ENCODE results near the gene ANKRD13B.

ANKRD13B gene

GRCh38 chr17:29594519-29595090, 1.7 kb downstream of the ANKRD13B start:
- no peak for DNase-seq (ENCODE audit: low spot score)

DNA sequence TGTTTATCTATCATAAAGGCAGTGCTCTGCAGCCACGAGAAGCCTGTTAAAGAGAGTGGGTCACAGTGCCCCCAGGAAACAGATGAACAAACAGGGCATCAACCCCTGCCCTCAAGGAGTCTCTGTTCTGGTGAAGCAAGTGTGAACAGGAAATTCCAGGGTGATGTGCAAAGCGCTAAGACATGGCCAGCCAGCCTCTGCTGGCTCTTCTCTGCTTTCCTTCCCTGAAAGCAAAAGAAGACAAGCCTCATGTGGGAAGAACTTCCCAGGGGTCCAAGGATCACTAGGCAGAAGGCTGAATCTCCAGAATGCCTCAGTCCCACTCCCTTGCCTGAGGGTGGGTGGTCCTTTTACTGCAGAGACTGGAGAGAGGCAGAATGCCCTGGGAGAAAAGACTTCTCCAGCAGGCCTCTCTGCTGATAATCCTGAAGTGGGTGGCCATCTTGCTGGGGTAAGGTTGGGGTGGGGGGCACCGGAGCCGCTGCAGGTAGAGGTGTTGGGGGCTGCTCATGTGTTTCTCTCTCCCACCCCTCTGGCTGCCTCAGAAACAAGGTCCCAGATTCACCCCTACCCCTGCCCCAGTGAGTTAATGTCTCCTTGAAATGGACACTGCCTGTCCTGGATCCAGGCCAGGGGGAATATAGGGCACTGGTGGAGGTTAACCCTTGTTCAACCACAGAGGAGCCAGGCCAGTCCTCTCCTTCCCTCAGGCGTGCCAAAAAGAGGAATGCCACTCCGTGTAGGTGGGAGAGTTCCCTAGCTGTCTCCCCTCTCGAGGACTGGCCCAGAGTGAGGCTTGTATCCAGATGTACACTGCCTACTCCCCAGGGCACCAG, 2.4 kb downstream of the ANKRD13B start:
- DNase-seq (ENCODE audit: low spot score), result no peak

DNA sequence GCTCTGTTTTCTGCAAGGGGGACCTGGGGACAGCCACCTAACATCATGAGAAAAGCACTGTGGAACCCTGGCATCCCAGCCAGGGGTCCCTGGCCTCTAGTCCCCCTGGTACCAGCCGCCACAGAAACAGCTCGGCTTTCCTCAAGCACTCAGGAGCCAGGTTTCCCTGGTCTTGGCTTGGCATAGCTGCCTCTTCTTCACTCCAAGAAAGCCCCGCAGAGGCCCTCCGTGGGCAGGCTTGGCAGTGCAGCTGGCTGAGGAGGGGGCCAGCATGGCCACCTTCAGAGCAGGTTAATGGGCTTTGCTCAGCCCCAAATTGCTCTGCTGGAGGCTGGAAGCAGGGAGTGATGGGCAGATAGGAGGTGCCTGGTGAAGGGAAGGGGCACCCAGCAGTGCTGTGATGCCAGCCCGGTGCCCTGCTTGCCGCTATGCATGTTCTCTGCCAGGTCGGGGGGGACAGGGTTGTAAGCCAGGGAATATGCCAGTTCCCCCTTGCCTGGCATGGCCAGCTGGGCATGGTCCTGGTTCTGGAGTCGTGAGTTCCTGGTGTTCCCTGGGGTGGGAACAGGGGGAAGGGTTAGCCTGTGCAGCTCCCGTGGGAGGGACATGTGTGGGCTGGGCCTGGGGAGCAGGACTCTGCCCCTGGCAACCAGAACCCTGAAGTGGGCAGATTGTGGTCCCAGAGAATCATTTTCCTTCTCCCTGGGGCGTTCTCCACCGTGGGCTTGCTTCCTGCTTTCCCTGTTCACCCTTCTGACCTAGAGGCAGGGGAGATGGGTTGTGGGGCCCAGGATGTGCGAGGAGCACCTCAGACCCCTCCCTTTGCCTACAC, 3.2 kb downstream of the ANKRD13B start:
- no peak for DNase-seq (ENCODE audit: low spot score)

- DNase-seq (ENCODE audit: low spot score), result no peak
Measured at GRCh38 chr17:29596811-29597210, 3.9 kb downstream of the ANKRD13B start.

- DNase-seq (ENCODE audit: low spot score), result peak; percentile 75
Measured at GRCh38 chr17:29597361-29598172, 4.6 kb downstream of the ANKRD13B start.

- no peak for DNase-seq (ENCODE audit: low spot score)
Measured at GRCh38 chr17:29603109-29603674, 10.3 kb downstream of the ANKRD13B start.

GRCh38 chr17:29607557-29608195, 14.7 kb downstream of the ANKRD13B start:
- DNase-seq (ENCODE audit: low spot score), result no peak

GRCh38 chr17:29608986-29609385, 16.1 kb downstream of the ANKRD13B start:
- no peak for DNase-seq (ENCODE audit: low spot score)

- no peak for DNase-seq (ENCODE audit: low spot score)
Measured at GRCh38 chr17:29610395-29610794, 17.5 kb downstream of the ANKRD13B start.

- DNase-seq (ENCODE audit: low spot score), result no peak
Measured at GRCh38 chr17:29611351-29612093, 18.6 kb downstream of the ANKRD13B start.

- DNase-seq (ENCODE audit: low spot score), result no peak
Measured at GRCh38 chr17:29612094-29612403, 19.1 kb downstream of the ANKRD13B start.

GRCh38 chr17:29612404-29613280, 19.7 kb downstream of the ANKRD13B start:
- DNase-seq (ENCODE audit: low spot score), result no peak

- DNase-seq (ENCODE audit: low spot score), result no peak
Measured at GRCh38 chr17:29613352-29613837, 20.5 kb downstream of the ANKRD13B start.

DNA sequence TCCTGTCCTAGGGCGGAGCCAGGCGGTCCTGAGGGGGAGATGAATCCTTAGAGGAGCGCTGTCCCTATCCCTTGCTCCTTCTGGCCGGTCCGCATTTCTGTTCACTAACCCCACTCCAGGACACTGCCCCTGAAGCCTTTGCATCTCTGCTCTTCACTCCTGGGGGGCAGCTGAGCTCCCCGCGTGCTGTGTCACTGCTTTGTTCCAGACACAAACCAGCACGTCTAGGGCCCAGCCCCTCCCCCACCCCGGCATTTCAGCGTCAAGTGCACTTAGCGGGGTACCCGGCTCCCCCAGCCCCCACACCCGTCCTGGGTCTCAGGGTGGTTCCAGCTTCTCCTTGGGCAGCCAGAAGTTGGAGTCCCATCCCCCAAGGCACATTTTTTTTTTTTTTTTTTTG, 20.9 kb downstream of the ANKRD13B start:
- no peak for DNase-seq (ENCODE audit: low spot score)

- no peak for DNase-seq (ENCODE audit: low spot score)
Measured at GRCh38 chr17:29614349-29615047, 21.6 kb downstream of the ANKRD13B start.

- no peak for DNase-seq (ENCODE audit: low spot score)
Measured at GRCh38 chr17:29615048-29615385, 22.1 kb downstream of the ANKRD13B start.

GRCh38 chr17:29615492-29616299, 22.8 kb downstream of the ANKRD13B start:
- DNase-seq (ENCODE audit: low spot score), result peak; percentile 94
